ENCODE data around the gene IDH2. TPM values are rescaled to one million over a fixed set of nuclear protein-coding genes. Genes with fewer than 3 reads are reported as not detected.
"Not testable (repeated sequence)": the region's sequence is repeated elsewhere in the genome, so short reads cannot be mapped to it uniquely, and the experiment has no call there.

IDH2 gene
- total RNA-seq, 2 donors from 2014 or later: 242 to 257 TPM

DNA sequence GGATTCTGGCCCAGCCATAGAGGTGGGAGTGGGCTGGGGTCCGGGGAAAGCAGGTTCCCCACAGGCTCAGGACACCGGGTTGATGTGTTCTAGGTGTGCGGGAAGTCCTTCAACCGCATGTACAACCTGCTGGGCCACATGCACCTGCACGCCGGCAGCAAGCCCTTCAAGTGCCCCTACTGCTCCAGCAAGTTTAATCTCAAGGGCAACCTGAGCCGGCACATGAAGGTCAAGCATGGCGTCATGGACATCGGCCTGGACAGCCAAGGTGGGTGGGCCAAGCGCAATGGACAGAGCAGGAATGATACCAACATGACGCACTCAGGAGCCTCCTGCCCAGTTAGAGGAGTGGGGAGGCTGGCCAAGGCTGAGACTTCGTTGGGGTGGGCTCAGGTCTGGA lies 28.2 kb downstream of the IDH2 start:
- intact Hi-C loops (cut with DNase I): loop anchor here (5.0 to 10.0 kb wide), 4 partner anchors 69 to 312 kb away; partner anchors contain the start of gene ZNF710 (in 2 of the 2)
- no peak for ATAC-seq
- DNase-seq: no peak

DNA sequence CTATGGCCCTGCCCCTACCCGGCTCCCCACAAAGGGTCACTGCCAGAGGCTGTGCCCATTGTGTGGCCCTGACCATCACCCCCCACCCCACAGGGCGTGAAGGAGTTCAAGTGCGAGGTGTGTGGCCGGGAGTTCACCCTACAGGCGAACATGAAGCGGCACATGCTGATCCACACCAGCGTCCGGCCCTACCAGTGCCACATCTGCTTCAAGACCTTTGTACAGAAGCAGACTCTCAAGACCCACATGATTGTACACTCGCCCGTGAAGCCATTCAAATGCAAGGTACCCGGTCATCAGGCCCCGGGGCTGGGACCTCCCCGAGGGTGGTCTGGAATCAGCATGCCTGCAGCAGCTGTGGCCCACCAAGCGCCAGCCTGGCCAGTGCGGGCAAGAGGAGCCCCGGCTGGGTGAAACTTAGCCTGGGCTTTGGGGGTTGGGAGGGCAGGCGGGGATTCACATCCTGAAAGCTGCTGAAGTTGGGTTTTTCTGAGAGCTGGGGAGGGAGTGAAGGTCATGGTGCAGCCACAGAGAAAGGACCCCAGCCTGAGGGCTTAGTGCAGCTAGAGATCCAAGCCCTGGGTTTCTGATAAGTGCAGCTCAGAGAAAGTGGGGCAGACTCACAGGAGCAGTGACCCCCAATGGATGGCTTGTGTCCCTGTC lies 29.2 kb downstream of the IDH2 start:
- ATAC-seq: no peak
- intact Hi-C loops (cut with DNase I): loop anchor here (5.0 to 10.0 kb wide), 4 partner anchors 68 to 311 kb away; partner anchors contain the start of gene ZNF710 (in 2 of the 2)
- DNase-seq: no peak

DNA sequence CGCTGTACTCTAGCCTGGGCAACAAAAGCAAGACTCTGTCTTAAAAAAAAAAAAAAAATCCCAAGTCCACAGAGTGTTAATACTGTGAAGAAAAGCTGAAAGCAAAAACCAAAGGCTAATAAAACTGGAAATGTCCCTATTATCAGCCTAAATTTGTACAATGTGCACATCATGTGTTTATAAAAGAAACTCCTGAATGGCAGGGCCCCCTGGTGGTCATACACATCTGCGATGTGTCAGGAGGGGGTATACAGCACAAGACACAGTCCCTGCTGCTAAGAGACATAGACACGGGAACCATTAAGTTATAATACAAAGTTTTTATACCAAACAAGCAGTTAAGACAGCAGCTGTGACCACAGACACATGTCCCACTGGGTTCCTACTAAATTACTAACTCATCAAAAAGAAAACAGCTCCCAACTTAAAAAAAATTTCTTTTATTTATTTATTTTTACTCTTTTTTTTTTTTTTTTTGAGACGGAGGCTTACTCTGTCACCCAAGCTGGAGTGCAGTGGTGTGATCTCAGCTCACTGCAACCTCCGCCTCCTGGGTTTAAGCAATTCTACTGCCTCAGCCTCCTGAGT lies 31.0 kb downstream of the IDH2 start:
- intact Hi-C loops (cut with DNase I): loop anchor here (2.0 to 10.0 kb wide), 5 partner anchors 67 to 309 kb away; partner anchors contain the start of gene ZNF710 (in 2 of the 2)
- ATAC-seq (peak; percentile 70 to 81), DNase-seq (peak; percentile 90)

DNA sequence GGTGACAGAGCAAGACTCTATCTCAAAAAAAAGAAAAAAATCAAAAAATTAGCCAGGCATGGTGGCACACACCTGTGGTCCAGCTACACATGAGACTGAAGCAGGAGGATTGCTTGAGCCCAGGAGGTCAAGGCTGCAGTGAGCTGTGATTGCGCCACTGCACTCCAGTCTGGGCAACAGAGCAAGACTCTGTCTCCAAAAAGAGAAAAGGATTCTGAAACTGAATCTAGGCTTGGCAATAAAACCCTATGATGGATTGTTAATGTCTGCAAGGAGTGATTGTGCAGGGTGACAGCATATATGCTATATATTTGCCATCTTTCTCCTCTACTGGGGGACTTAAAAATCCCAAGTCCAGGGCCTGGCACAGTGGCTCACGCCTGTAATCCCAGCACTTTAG lies 31.6 kb downstream of the IDH2 start:
- intact Hi-C loops (cut with DNase I): loop anchor here (2.0 to 10.0 kb wide), 5 partner anchors 66 to 308 kb away; partner anchors contain the start of gene ZNF710 (in 2 of the 2)
- not testable (repeated sequence) for ATAC-seq

DNA sequence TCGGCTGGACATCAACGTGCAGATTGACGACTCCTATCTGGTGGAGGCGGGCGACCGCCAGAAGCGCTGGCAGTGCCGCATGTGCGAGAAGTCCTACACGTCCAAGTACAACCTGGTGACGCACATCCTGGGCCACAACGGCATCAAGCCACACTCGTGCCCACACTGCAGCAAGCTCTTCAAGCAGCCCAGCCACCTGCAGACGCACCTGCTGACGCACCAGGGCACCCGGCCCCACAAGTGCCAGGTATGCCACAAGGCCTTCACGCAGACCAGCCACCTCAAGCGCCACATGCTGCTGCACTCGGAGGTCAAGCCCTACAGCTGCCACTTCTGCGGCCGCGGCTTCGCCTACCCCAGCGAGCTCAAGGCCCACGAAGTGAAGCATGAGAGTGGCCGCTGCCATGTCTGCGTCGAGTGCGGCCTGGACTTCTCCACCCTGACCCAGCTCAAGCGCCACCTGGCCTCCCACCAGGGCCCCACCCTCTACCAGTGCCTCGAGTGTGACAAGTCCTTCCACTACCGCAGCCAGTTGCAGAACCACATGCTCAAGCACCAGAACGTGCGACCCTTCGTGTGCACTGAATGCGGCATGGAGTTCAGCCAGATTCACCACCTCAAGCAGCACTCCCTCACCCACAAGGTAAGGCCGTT lies 34.2 kb downstream of the IDH2 start:
- no peak for DNase-seq
- intact Hi-C loops (cut with DNase I): loop anchor here in 1 of 2 donors (5.0 kb wide), 1 partner anchor 156 kb away; the partner anchor contains the start of gene ARPIN
- no peak for ATAC-seq

More for the DNA sequence above, 31.6 kb downstream of the IDH2 start:
- DNase-seq: not testable (repeated sequence)

DNA sequence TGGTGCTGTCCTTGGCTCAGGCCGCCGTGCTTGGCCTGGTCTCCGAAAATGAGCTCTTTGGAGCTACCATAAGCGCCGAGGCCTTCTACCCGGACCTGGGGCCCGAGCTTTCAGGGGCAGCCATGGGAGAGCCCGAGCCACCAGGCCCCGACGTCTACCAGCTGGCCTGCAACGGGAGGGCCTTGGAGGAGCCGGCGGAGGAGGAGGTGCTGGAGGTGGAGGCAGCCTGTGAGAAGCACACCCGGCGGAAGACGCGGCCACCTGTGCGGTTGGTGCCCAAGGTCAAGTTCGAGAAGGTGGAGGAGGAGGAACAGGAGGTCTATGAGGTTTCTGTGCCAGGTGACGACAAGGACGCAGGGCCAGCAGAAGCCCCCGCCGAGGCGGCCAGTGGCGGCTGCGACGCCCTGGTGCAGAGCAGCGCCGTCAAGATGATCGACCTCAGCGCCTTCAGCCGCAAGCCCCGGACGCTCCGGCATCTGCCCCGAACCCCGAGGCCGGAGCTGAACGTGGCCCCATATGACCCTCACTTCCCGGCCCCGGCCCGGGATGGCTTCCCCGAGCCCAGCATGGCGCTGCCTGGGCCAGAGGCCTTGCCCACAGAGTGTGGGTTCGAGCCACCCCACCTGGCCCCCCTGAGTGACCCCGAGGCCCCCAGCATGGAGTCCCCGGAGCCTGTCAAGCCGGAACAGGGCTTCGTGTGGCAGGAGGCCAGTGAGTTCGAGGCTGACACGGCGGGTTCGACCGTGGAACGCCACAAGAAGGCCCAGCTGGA lies 34.9 kb downstream of the IDH2 start:
- no peak for ATAC-seq
- intact Hi-C loops (cut with DNase I): loop anchor here in 1 of 2 donors (5.0 kb wide), 1 partner anchor 155 kb away; the partner anchor contains the start of gene ARPIN
- no peak for DNase-seq

DNA sequence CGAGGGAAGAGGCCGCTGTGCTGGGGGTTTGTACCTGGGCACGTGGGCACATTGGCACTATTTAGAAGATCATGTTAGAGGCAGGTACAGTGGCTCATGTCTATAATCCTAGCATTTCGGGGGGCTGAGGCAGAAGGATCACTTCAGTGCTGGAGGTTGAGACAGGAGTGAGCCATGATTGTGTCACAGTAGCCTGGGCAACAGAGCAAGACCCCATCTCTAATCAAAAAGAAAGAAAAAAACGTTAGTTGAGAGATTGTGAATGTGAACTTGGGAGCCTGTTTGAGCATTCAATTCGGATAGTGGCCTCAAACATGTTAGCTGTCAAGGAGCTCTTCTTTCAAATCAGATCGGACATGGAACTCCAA lies 36.6 kb downstream of the IDH2 start:
- intact Hi-C loops (cut with DNase I): loop anchor here in 1 of 2 donors (5.0 kb wide), 1 partner anchor 153 kb away; the partner anchor contains the start of gene ARPIN
- ATAC-seq: no peak
- no peak for DNase-seq

DNA sequence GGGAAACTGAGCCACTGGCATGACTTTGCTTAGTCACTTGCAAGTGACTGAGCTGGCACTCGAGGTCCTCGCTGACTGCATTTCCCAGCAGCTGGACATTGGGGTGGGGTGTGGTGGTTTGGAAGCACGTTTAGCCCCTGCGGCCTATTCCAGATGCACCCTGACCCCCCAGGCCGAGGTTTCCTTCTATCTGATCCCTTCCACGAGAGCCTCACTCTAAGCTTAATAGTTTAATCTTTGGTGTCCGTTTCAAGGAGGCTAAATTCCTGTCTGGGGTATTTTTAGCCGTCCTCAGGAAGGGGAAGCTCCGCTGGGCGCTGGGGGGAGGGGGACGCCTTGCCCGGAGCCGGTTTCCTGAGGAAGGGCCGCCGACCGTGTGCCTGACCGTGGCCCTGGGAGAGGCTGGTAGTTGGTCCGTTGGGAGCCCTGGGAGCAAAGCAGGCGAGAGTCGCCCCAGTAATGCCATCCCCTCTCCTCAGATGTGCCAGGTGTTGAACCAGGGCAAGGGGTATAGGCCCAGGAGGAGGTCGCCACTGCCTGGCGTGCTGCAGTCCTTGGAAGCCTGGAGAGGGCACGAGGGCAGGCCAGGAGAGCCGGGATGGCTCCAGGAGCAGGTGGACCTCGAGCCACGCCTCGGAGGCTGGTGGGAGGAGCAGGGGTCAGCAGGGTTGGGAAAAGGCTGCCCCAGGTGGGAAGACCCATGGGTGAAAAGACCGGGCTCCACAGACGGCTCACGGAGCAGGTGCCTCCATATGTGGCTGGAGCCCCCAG lies 37.2 kb downstream of the IDH2 start:
- DNase-seq (peak; percentile 78), ATAC-seq (peak; percentile 54 to 68)
- intact Hi-C loops (cut with DNase I): loop anchor here in 1 of 2 donors (5.0 kb wide), 1 partner anchor 153 kb away; the partner anchor contains the start of gene ARPIN

DNA sequence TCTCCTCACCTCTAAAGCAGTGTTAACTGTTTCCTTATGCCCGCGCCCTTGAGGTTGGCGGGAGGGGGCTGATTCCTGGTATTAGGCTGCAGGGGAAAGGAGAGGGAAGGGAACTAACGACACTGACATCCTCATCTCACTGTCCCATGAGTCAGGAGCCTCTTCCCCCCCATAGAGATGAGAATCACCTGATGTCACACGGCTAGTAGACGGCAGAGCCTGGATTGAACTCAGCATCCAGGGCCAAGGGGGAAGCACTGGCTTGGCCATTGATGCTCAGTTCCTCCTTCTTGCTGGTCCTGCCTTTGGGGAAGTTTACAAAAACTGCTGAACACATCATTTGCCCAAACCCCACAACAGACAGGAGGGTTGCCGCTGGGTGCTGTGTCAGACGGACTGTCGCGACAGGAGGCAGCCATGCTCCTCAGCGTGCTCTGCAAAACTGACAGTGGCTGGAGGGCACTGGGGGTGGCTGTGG lies 38.5 kb downstream of the IDH2 start:
- ATAC-seq (peak; percentile 21 to 39), DNase-seq (peak; percentile 42)
- intact Hi-C loops (cut with DNase I): no loop called here

DNA sequence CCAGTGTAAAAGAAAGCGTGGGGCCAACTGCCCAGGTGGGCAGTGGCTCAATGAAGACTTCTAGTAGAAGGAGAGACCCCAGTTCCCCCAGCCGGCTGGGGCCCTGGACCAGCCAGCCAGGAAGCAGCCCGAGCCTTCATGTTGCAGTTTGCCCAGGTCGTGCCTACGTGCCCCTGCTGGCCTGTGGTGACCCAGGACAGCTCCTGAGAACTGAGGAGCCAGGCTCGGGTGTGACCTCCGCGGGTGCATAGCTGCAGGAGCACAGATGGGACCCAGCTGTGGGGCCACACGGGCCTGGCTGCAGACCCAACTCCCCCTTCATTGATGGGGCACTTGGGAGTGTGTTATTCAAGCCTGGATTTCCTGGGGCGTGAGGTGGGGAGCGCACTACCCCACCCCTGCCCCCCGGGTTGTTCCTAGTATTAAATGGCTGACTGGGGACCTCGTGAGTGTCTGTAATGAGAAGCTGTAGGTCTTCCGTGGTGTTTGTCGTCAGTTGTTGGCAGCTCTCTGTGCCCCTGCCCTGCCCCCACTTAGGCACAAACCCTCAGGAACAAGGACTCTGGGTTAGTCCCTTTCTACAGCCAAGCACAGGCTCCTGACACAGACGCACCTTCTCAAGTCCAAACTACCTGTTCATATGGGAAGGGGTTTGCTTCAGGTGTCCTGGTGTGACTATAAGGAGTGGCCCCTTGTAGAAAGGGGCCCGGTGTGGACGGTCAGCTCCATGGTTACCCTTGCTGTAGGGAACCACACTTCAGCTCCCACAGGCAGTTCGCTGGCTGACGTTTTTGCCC lies 39.1 kb downstream of the IDH2 start:
- ATAC-seq (no peak), DNase-seq (no peak)
- intact Hi-C loops (cut with DNase I): no loop called here

DNA sequence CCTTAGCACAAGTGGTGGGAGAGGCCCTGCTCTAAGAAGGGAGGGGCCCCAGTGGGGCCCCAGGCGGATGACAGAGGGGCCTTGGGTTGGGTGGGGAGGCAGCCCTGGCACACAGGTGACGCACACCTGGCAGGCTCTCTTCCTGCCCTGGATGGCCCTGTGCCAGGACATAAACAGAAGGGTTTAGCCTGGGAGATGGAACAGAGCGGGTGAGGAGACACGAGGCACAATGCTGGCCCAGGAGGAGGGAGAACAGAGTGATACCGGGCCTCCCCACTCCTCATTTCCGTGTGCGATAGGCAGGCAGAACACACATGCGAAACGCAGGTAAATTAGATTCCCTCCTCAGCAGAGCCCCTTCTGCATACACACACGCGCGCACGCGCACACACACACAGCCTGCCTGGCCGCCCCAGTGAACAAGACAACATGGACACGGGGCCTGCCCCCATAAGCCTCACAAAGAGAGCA lies 39.8 kb downstream of the IDH2 start:
- intact Hi-C loops (cut with DNase I): no loop called here

DNA sequence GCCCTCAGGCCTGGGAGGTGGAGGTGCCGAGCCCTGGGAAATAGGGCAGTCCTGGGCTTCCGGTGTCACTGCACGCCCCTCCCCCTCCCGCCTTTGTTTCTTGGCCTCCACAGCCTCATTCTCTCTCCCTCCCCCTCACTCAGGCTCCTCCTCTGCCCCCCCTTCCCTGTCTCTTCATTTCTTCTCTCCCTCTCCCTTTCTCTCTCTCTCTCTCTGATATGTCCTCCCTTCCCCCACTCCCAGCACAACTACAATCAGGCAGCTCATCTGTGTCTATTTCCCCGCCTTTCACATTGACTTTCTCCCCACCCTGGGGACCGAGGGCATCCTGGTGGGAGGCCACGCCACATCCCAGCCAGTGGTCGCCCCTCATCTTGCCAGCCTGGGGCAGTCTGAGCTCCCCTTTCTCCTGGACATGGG lies 40.2 kb downstream of the IDH2 start:
- peak in 1 of 2 donors; percentile 14 for ATAC-seq
- intact Hi-C loops (cut with DNase I): no loop called here
- DNase-seq: peak; percentile 61

More for the DNA sequence above, 39.8 kb downstream of the IDH2 start:
- no peak for ATAC-seq
- no peak for DNase-seq

DNA sequence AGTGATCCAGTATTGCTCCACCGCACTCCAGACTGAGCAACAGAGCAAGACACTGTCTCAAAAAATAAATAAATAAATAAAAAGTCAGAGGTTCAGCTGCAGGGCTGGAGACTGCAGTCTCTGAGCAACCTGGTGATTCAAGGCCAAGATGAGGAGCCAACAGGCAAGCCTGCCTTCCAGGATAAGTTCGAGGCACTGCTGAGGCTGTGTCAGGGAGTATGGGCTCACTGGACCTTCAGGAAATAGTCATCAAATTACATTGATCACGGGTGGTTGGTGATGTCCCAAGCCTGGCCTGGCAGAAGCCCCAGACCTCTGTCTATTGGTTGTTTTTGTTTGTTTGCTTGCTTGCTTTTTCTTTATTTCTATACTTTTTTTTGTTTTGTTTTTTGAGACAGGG lies 41.5 kb downstream of the IDH2 start:
- intact Hi-C loops (cut with DNase I): no loop called here
- ATAC-seq: no peak
- DNase-seq: no peak

DNA sequence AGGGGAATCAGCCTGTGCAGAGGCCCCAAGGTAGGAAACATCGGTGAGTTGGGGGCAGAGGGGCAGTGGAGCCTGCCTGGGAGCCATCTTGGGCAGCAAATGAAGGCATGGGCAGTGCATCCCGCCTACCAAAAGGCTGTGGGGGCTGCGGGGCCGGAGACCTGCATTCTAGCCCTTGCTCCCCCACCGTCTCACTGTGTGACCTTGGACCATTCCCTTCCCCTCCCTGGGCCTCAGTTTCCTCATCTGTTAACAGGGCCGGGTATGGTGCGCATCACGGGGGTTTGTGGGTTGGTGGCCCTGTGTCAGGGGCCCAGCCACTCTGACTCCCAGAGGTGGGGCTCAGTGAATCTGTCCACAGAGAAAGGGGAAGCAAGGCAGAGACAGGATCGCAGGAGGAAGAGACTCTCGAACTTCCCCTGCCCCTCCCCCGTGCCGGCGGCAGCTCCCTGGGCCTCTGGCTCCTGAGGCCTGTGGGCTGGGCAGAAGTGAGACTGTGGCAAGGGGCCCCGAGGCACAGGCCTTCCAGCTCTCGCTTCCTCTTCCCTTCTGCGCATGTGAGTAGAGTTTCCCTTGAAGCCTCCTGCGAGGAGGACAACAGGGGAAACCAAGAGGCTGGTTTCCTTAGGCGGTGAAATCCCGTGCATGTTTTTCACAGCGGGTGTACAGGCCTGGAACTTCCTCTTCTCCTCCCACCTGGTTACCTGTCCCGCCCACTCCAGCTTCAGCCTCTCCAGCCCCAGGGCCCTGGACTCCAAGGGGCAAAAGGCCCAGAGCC lies 42.9 kb downstream of the IDH2 start:
- intact Hi-C loops (cut with DNase I): no loop called here
- DNase-seq (peak; percentile 75), ATAC-seq (peak; percentile 72 to 76)

DNA sequence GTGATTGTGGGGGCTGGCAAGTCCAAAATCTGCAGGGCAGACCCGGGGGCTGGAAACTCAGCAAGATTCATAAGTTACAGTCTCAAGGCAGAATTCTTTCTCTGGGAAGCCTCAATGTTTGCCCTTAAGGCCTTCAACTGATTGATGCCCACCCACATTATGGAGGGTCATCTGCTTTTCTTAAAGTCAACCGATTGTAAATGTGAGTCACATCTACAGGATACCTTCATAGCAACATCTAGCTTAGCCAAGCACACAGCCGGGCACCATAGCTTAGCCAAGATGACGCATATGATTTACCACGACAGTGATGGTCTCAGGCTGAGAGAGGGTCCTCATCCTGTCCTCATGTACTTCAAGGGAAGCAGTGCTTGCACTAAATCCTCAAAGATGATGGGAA lies 43.5 kb downstream of the IDH2 start:
- ATAC-seq (no peak), DNase-seq (no peak)
- intact Hi-C loops (cut with DNase I): no loop called here

DNA sequence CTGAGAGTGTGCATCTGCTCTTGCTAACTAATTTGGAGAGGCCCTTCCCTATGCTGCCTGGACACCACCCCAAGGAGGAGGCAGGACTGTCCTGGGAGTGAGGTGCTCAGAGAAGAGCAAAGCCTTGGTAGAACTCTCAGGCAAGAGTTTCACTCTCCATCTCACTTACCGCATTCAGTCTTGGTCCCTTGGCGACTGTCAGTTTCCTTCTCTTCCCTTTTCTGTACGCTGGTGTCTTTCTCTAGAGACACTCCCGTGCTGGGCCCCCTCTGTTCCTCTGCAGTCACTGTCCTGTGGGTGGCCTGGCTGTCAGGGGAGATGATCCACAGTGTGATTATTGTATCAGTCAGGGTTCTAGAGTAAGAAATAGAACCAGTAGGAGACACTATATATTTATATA lies 44.0 kb downstream of the IDH2 start:
- intact Hi-C loops (cut with DNase I): no loop called here
- no peak for ATAC-seq
- DNase-seq: no peak

DNA sequence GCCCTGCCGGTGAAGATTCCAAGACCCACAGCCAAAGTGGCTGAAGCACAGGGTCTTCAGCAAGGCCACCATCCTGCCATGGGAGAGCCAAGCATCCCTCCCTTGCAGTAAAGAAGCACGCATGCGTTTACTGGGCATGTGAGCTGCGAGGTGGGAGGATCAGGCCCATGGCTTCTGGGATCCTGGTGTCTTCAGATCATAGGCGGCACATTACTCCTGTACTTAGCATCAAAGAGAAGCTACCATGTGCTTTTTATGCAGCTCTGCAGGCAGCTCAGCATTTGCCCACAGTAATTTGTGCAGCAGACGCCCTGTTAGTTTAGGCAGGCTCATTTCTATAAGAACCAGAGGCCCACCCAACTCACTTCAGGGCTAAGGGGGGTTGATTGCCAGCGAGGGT lies 45.7 kb downstream of the IDH2 start:
- DNase-seq: no peak
- intact Hi-C loops (cut with DNase I): no loop called here
- no peak for ATAC-seq

Measured in left cardiac atrium (tissue), 4 donors.